T-helper 9 cell (primary cell): ENCODE measurements around the gene PSME3IP1.

Experiments used
- DNase-seq: peaks from one replicate; pipeline ENCODE4 v3.0.0-alpha.2; 2020

The PSME3IP1 gene

DNA sequence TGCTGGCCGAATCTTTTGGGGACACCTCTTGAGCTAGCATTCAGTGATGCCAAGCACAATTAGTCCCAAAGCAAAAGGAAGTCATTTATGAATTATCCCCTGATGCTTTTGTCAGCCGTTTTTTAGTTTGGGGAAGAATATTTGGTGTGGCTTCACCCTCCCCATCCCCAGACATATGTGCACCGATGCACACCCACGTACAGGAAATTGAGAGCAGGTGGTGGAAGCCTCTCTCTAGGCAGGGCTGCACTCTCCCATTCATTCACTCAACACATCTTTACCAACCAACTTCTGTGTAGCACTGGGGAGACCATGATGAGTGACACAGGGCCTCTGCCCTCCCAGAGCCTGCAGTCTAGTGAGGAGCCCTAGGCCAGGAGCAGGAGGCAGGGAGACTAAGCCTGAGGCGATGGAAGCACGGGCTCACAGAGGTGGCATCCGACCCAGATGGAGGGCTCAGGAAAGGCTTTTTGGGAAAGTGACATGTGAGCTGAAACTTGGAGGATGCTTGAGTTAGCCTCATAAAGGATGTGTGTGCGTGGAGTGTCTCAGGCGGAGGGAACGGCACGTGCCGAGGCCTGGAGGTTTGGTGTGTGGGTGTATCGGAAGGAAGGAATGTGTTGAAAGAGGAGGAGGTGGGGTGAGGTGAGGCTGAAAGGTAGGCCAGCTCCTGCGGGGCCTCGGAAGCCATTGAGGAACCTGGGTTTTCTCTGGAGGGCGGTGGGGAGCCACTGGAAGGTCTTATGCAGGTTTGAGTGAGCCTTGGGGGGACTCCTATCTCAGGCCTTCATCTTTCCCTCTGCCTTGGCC, 43.8 kb downstream of the PSME3IP1 start:
- no peak for DNase-seq

DNA sequence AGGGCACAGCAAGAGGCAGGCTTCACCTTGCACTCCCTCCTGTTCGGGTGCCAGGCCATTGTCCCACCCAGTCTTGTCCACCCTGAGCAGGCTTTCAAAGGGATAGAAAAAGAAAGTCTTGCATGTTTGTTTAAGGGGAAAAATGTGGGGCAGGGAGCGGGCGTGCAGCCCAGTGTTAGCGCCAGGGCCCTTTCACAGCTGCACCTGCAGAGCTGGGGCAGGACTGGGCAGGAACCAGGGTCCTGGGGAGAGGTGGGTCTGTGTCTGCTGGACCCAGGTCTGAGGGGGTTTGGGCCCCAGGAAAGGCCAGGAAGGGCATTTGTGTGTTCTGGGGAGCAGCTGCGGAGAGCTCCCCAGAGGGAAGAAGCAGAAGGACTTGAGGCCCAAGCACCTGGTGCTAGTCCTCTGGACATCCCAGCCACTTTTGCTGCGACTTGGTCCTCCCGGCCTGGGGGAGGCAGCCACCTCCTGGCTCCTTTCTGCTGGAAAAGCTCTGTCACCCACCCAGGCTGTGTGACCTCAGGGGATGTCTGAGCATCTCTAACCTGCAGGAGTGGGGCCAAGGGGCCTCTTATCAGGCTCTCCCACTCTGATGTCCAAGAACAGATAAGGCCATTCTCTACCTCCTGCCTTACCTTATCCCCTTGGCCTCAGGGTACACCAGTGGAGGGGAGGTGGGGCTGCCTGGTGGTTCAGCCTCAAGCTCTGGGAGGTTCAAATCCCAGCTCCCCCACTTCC, 44.7 kb downstream of the PSME3IP1 start:
- DNase-seq, result no peak

DNA sequence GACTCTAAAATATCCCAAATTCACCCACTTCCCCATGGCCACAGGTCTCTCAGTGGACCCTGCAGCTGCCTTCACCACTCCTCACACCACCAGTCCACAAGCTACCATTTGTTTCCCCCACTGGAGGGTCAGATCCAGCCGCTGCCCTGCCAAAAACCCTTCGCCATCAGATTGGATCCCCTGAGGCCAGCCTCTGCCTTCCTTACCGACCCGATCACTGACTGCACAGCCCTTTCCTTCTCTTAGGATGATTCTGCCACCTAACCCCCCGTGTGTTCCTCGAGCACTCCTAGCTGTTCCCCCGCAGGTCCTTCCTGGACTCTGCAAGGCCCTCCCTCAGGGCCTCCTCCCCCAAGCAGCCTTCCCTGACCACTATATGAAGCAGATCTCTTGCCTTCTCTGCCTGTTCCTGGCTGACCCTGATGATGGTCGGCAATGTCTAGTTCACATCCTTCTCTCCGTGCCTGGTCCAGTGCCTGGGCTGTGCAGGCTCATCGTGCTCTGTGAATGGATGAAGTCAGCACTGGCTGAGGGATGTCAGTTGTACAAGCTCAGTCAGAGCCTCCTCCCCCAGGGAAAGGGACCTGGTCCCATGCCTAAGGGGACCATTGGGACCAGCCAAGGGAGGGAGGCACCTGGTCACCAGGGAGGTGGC, 47.4 kb downstream of the PSME3IP1 start:
- DNase-seq, result no peak

DNA sequence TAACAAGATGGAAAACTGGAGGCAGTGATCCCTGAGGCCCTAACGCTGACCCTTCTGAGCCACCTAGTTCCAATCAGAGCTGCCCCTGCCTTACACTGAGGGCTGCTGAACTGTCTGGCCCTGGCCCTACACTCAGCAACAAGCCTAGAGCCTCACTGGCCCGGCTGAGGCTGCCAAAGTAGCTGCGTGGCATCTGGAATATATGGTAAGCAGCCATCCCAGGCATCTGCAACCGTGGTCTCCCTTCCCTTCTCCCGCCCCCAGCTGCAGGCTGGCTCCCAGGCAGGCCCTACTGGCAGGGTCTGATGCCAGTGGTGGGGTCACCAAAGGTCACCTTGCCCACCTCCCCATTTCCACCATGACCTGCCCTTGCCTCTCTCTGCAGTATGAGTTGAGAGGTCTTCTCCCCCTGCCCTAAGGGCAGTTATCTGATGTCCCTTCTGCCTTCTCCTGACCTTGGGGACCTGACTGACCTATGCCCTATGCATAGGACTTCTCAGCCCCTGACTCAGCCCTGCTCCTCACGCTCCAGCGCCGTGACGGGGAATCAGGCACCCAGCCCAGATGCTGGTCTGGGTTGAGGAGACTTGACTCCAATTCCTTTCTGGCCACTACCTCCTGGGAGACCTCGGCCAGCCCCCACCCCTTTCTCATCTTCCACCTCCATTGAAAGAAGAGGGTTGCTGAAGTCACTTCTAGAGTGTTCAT, 48.1 kb downstream of the PSME3IP1 start:
- DNase-seq, result no peak

DNA sequence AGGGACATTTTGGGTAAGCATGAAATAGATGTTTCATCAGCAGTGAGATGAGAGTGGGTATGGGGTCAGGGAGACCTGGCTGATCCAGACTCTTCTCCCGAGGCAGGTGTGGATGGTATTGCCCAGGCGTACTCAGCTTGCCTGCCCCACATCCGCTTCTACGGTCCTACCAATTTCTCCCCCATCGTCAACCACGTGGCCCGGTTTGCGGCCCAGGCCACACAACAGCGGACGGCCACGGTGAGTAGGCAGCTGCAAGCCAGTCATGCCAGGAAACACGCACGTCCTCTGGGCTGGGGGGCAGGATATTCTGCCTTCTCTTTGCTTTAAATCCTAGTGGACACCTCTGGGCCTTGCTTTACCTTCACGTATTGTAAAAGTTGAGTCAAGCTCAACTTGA, 48.8 kb downstream of the PSME3IP1 start:
- no peak for DNase-seq

DNA sequence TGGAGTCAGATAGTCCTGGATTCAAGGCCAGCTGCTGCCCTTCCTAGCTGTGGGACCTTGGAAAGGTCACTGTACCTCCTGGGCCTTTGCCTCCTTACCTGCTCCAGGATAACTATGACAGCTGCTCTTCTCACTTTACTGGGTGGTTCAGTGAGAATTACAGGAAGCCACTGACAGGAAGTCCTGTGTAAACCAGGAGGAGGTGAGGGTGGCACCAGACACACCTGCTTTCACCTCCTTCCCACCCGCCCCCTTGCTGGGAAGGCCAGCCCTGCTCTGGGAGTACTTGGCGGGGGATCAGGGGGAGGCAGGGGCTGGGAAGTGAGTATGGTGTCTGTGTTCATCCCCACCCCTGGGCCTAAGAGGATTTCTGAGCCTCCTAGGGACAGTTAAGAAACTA, 50.9 kb downstream of the PSME3IP1 start:
- no peak for DNase-seq

DNA sequence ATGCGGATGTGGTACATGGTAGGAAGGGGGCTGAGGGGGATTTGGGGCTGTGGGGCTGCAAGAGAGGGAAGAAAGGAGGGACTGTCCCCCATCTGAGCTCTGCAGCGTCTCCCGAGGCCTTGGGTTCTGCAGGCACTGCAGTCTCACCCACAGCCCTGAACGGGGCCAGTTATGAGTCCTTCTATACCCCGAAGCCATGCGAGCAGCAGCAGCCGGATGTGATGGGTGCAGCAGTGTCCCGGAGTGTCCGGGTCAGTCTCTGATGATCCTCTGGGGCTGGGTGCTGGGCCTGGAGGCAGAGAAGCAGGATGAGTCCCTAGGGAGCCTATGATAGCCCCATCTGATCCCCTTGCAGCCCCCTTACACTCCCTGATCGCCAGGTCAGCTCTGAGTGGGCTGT, 52.0 kb downstream of the PSME3IP1 start:
- DNase-seq, result no peak

DNA sequence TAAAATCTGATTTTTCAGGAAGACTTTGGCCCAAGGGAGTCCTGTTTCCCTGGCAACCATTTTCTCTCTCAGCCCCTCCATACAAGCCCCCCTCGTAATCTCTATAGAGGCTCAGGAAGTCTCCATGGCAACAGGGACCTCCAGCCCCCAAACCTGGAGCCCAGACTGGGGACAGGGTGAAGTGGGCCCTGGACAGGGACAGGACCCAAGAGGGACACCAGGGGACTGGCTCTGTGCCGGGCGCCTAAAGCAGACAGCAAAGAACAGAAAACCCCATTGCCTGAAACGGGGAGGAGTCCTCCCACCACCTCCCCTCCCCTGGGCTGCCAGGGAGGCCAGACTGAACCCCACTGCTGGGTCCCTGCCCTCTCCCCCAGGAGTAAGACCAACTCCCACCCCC, 52.8 kb downstream of the PSME3IP1 start:
- DNase-seq, result no peak

DNA sequence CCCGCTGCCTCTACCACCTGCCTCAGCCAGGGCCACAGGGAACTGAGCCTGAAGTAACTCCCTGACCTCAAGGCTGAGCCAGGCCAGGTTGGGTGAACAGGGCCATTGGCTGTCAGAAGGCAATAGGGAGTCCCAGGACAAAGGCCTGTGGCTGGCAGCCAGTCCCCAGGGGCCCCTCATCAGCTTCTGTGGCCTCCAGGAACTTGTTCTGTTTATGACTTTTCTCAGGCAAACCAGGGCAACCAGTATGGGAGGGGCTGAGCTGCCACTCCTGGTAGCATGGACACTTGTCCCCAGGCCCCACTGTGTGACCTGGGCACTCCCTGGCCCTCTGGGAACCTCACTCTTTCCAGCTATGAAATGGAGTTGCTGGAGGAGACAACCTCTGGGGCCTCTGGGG, 53.4 kb downstream of the PSME3IP1 start:
- DNase-seq, result no peak

DNA sequence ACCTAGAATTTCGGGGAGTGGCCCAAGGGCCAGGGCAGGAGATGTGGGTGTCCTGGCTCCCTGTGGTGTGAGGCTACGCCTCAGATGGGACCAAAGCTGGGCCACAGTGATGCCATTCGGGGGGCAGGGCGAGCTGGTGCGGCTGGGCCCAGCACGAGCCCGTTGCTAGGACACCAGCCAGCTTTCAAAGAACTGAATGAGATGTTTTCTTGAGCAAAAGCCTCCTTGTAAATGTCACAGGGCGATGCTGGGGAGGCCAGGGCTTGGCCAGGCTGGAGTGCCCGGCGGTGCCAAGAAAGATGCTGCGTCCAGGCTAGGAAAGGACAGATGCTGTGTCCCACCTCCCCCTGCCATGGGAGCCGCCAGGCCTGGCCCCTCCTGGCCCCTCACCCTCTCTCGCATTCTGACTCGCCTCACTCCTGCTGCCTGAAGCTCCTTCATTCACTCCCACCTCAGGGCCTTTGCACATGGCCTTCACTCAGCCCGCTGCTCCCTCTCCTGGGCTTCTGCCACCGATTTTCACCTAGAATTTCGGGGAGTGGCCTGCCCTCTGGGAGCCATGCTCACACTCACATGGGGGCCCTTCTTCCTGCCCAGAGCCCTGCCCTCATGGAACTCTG, 54.4 kb downstream of the PSME3IP1 start:
- no peak for DNase-seq

DNA sequence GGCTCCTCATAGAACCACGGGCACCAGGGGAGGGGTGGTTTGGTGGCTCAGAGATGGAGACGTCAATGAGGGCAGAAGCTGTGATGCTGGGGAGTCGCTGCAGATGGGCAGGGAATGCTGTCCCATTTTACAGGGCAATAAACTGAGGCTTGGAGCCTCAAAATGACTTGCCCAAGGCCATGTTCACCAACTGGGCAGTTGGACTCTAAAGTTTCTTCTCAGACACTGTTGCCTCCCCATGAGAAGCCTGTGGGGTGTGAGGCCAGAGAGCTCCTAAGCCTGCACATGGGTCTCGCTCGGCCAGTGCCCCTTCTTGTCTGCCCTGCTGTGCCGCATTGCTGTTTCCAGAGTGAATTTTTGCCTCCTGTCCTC, 54.9 kb downstream of the PSME3IP1 start:
- DNase-seq, result no peak

DNA sequence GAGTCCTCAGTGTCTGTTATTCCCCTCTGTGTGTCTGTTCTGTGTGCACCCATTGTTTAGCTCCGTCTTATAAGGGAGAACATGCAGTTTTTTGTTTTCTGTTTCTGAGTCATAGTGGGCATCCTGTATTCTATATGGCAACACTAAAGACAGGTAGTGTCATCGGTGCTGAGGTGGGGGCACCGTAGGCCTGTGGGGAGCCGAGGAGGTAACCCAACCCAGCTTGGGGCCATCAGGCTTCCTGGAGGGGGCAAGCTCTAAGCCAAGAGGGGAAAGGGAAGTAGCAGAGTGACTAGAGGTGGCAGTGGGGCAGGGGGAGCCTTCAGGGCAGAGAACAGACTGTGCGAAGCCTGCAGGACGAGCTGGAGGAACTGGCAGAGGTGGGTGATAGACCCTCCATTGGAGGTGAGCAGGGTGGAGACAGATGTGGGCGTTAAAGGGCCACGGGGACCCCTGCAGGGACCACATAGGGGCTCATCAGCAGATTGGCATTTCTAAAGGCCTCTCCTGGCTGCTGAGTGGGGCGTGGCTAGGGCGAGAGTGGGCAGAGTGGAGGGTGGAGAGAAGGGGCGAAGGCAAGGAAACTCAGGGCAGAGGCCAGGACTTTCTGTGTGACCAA, 57.0 kb downstream of the PSME3IP1 start:
- no peak for DNase-seq

DNA sequence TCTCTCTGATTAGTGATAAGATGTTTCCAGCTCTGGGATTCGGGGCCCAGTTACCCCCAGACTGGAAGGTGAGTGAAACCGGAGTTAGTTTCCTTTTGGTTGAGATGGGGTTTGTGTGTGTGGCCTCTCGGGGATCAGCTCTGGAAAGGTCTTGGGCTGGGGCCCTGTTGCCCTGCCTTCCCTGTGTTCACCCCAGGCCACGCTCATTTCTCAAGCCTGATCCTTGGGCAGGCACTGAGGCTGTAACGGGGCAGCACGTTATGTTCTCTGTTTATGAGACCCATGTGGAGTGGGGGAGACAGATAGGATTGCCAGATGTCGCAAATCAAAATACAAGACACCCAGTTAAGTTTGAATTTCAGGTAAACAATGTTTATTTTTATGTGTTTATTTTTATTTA, 58.0 kb downstream of the PSME3IP1 start:
- DNase-seq, result no peak

DNA sequence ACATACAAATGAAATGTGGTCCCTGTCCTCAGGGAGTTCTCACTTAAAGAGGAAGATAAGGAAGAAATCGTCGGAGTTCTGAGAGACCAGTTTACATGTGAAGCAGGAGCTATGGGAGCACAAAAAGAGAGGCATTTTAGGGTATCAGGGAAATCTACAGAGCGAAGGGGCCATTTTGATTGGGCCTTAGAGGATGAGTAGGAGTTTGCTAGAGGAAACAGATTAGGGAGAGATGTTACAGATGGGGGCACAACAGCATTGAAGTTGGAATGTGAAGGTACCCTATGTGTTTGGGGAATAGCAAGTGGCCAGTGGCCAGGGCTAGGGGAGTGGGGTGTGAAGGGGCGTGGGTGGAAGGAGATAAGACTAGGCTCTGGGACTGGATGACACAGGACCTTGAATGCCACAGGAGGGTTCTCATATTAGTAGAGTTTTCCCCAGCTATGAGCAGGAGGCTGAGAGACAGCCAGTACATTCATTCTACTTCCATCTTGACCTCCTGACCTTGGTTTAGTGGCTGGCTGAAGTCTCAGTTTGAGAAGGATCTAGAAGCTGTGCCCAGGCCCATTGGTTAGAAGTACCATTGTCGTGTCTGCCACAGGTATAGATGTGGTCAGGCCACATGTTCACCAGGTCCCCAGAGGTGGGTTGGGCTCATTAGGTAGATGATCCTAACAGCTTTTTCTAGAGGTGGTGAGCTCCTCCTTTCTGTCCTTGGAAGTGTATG, 58.6 kb downstream of the PSME3IP1 start:
- no peak for DNase-seq

DNA sequence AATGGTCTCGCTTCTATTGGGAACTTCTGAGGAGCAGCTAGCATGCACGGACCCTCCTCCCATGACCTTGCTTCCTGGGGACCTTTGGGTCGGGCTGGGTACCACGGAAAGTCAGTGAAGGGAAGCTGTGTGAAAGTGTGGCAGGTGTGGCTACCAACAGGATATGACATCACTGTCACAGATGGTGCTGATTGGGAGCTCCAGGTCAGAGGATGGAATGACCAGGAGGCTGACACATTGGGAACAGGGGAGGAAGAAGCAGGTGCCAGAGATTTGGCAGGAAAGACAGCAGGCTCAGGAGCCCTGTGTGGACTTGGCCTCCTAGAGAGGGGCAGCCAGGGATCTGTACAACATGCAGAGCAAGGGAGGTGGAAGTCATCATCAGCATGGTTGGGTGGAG, 59.4 kb downstream of the PSME3IP1 start:
- no peak for DNase-seq

DNA sequence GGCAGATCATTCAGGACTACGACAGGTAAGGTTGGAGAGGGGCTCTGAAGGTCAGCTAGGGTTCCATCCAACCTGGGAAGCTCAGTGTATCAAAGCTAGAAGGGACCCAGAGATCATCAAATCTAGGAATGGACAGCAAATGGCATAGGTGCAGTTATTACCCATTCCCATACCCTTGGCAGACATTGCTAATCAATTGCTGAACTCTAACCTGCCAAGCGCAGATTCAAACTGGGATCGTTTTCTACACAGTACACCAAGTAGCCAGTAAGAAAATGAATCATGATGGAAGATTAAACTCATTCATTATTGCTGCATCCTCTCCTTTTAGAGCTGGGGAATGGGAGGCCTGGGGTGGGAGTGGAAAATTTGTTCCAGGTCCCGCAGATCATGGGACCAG, 59.9 kb downstream of the PSME3IP1 start:
- no peak for DNase-seq

DNA sequence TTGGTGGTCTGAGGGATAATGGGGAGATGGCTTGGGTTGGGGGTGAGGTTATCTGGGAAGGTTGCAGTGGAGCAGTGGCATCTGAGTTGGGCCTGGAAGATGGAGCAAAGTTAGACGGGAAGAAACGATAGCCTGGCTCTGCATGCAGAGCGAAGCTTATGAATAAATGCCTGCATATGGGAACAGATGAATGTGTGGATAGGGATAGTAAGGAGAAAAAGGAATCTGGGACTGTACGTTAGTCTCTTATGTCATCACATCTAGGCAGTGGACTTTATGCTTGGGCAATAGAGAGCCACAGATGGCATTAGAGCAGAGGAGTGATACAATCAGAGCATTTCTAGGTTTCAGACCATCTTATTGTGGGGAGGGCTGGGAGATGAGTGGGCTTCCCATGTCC, 60.5 kb downstream of the PSME3IP1 start:
- DNase-seq, result no peak

DNA sequence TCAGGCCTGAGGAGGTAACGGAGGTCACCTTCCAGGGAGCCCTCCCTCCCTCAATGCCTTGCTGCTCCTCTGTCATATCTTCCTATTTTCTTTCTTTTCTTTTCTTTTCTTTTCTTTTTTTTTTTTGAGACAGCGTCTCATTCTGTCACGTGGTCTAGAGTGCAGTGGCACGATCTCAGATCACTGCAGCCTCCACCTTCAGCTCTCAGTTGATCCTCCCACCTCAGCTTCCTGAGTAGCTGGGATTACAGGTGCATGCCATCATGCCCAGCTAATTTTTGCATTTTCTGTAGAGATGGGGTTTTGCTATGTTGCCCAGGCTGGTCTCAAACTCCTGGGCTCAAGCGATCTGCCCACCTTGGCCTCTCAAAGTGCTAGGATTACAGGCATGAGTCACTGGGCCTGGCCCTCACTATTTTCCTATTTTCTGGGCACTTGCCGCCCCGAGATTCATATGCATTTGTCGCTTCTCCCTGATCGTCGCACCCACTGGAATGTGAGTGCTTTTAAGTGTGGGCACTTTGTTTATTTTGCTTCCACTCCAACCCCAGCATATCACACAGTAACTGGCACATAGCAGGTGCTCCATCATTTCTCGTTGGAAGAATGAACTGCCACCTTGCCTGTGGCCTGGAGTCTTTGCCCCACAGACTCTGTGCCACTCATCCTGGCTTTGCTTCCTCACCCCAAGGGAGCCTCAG, 61.7 kb downstream of the PSME3IP1 start:
- DNase-seq, result no peak

DNA sequence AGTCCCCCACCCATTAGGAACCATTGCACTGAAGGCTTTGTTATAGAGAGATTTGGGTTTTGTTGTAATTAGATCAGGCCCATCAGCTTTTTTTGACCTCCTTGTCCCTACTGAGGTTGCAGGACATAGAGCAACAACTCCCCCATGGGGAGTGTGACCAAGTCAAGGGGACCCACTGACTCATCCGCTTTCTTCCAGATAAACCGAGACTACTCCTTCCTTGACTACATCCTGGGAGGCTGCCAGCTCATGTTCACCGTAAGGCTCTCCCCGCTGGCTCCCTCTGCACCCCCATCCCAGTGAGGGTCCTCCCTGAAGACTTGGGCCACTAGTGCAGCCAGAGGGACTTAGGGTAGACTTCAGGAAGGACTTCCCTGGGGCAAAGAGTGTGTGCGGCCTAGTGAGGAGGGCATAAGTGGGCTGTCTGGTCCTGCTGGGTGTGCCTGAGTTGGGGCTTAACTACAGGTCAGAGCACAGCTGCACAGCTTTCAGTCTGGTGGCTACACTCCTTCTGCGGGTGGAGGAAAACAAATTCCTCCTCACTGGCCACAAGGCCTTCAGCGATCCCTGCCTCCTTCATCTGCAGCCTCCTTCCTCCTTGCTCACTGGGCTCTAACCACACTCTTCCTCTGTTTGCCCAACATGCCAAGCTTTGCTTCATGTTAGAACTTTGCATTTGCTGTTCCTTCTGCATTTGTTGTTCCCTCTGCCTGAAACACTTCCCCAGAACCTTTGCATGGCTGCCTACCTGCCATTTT, 62.4 kb downstream of the PSME3IP1 start:
- DNase-seq, result no peak

DNA sequence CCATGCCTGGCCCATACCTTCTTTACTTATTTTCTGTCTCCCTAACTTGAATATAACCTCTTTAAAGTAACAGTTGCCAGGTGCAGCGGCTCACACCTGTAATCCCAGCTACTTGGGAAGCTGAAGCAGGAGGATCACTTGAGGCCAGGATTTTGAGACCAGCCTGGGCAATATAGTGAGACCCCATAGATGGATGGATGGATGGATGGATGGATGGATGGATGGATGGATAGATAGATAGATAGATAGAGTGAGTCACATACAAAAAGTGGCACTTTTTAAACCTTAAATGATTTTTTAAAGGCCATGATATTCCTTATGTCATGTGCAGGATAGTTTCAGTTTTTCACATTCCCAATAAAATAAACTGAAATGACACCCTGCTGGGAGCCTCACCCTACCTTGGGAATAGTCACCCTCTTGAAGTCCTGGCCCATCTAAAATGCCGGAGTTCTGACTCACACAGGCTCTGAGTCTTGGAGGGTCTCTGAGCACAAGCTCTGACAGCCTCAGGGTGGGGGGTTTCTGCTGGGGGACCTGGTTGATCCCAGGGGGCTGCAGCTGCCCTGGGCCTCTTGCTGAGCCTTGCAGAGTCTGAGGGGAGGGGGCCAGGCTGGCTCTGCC, 67.3 kb downstream of the PSME3IP1 start:
- no peak for DNase-seq
